KG1 (cell line): ENCODE results near the gene PRKG1.
"Not testable (repeated sequence)": the region's sequence is repeated elsewhere in the genome, so short reads cannot be mapped to it uniquely, and the experiment has no call there.

ENCODE experiments used
- DNase-seq: peaks from one replicate; lab custom pipeline; 2025; lab: John Stamatoyannopoulos, UW

PRKG1 gene

GRCh38 chr10:51510231-51510630, 435.9 kb downstream of the PRKG1 start:
- DNase-seq: no peak

DNA sequence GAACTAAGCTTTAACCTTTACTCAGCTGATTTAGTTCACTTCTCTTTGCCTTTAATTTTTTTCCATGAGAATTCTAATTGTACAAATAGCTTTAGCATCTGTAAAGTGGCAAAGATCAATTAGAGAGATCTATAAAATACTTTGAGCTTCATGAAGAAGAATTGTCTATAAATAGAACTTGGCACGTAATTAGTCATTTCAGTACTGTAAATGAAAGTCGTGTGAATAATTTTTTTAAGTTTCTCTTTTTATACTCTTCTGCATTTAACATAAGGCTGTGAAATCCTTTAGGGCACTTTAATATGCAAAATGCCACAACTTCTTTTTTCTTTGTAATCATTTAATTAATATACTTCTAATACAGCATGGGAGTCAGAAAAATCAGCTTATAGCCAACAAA, 447.3 kb downstream of the PRKG1 start:
- DNase-seq: no peak

GRCh38 chr10:51522858-51523257, 448.6 kb downstream of the PRKG1 start:
- DNase-seq: no peak

DNA sequence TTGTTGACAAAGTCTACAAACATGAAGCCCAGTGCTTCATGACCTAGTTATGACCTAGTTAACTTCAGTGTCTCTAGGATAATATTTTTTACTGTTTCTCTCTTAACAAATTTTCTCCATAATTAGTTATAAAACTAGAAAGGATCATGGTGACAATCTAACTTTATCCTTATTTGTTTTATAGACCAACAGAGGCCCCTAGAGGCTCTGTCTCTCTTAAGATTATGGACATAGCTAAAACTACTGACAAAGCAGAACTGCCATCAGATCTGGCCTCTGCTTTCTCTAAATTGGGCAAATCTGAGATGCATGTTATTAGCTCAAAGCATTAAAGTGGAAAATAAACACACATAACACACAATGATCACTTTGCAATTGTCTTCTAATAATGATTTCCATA, 449.2 kb downstream of the PRKG1 start:
- no peak for DNase-seq

GRCh38 chr10:51524041-51524440, 449.8 kb downstream of the PRKG1 start:
- no peak for DNase-seq

DNA sequence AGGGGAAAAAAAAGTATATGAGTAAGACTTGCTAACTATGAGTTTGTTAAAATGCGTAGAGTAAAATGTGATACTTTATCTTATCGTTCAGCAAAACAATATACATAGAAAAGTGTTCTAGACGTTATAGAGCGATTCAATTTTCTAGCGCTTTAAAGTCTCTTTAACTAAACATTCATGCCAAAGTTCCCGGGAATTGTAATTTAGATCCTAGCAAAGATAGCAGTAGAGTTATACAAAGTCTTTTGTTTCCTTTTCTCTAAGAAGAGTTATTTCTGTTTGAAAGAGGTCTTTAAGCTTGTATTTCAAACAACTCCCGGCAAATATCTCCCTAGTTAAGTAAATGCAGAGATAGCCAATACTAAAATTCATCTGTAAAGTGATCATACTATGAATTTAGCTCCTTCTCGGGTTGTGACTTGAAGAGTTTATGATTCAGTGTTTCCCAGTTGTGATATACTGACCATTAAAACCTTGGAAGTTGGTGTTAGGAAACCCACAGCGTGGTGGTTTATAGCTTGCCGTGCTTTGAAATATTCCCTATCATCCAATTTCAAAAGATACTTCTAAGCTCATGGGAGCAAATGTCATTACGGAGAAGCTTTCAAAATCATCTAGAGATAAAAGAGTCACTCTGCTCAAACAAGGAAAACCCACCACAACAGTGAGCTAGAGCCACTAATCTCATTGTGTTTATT, 453.4 kb downstream of the PRKG1 start:
- DNase-seq: no peak

GRCh38 chr10:51528527-51528926, 454.2 kb downstream of the PRKG1 start:
- no peak for DNase-seq

DNA sequence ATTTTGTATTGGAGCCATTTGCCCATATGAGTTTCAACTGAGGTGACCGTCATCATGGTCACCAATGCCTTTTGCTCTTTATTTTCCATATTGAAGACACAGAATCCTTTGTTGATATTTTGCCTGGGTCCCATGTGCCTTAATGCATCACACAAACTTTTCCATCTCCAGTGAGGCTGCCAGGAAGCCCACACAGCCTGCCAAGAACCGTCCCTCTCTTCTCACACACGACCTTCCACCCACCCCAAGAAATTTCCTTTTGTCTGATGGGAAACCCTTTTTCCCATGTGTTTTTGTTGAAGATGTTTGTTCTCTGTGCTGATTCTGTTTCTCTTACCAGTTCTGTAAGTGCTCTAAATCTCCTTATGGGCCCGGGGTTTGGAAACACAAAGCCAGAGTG, 456.3 kb downstream of the PRKG1 start:
- DNase-seq: no peak

DNA sequence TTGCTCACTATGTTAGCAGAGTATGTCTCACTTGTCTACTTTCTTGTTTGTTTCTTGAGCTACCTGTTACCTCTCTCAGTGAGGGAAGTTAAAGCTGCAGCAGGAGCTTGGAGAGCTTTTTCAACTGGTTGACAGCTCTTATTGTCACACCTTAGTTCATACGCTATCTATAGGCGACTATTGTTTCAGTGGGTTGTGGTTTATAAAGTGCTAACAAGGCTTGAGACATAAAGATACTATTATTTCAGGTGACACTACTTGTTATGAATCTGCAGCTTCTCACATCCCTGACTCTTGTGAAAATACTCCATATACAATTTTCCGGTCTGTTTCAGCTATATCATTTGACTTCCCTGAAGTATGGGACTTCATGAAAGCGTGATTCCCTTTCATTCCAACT, 457.8 kb downstream of the PRKG1 start:
- no peak for DNase-seq

DNA sequence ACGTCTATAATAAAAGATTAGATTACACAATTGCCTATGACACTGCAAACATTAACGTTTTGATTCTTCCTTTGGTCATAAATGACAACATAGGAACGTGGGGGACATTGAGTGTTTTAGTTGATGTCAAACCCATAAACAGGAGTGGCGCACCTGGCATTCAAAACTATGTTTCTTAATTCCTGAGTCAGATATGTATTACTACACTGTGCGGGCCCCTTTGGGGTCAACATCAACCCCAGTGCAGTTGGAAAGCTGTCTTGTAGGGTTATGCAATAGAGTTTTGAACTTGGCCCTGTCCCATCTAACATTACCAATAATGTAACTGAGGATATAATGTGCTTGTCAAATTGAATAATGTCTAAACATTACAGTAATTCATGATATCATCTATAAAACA, 468.6 kb downstream of the PRKG1 start:
- no peak for DNase-seq

DNA sequence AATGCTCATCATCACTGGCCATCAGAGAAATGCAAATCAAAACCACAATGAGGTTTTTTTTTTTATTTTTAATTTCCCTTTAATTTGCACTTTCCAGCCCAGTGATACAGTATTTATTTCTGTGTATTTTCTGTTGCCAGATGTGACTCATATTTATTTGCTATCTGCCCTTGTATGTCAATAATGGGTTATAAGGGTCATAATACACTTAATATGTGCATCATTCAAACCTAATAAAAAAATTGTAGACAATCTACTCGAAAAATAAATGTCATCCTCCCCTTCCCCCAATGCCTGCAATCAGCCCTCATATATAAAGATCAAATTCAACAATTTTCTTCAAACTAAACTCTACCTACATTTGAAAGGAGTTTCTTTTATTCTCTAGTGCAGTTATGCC, 470.6 kb downstream of the PRKG1 start:
- no peak for DNase-seq

GRCh38 chr10:51547941-51548340, 473.7 kb downstream of the PRKG1 start:
- no peak for DNase-seq

- no peak for DNase-seq
Measured at GRCh38 chr10:51552879-51553278, 478.6 kb downstream of the PRKG1 start.

GRCh38 chr10:51564896-51565510, 490.7 kb downstream of the PRKG1 start:
- DNase-seq: no peak

DNA sequence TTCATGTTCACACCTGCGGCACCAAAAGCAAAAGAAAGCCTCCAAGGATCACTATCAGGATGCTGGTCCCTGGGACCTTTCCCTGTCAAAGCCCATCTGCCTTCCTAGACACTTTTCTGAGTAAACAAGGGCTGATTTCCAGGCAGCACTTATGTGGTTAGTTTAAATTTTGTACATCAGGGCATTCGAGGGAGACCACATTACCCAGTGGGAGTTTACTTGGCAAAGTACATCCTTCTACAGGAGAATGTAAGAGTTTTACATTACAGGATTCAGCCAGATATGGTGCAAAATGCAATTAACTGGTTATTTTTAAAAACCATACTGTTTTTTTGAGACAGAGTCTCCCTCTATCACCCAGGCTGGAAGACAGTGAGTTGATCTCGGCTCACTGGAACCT, 493.0 kb downstream of the PRKG1 start:
- no peak for DNase-seq

DNA sequence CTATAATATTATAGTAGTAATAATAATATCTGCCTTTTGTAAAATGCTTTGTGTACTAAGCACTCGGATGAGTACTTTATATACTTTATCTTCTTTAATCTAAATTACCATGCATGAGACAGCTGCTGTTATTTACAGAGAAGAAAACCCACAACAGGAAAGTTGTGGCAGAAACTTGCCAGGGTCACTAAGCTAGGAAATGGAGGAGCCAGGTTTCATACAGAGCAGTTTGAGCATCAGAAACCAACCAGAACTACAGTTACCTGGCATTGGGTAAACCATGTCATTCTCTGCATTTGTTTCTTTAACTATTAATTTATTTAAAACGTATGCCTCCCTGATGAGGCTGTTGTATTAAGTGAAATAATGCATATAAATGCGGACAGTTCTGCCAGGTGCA, 495.2 kb downstream of the PRKG1 start:
- no peak for DNase-seq

DNA sequence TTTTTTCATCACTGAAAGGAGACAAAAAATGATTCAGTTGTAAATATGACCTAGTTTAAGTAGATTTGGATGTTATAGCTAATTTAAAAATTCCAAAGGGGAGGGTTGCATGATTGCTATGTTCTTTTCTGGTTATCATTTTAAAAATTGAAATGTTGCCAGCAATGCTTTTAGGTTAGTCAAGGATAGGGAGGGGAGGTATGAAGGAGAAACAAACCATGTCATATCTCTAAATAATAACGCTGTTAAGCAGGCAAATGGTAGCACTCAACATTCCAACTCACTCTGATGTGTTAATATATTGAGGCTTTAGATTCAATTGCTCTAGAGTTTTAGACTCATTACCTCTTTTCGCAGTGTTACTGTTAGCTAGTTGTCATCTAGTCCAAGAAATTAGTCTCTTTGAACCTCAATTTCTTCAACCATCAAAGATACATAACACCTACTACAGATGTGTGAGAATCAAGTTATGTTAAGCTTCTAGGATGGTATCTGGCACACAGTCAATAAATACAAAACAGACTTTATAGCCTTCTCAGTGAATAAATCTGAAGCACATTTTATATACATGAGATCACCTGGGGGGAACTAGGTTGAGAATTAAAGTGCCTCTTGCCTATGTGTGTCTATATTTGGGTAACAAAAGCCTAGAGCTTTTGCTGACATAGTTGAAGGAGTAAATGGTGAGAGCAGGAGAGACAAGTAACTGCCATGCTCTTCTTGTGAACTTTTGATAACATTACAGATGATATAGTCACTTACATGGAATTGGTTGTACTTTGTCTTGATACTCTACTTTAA, 500.2 kb downstream of the PRKG1 start:
- no peak for DNase-seq

- DNase-seq: not testable (repeated sequence)
Measured at GRCh38 chr10:51581196-51581595, 506.9 kb downstream of the PRKG1 start.

DNA sequence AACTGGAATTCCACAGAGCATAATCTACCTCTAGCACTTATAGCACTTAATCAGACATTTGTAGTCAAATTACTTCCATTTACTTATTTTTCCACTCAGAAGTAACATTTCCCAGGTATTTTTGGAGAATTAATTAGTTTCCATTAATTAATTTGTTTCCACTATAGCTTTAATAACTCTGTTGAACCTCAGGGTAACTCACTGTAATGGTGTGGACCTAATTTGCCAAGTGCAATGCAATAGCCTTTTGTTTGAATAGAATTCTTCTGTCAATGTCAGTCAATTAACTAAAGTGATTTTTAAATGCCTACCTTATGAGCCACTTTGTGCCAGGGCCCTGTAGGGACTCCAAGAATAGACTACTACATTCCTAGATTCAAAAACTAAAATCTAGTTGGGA, 509.7 kb downstream of the PRKG1 start:
- no peak for DNase-seq

- no peak for DNase-seq
Measured at GRCh38 chr10:51585742-51586141, 511.5 kb downstream of the PRKG1 start.

DNA sequence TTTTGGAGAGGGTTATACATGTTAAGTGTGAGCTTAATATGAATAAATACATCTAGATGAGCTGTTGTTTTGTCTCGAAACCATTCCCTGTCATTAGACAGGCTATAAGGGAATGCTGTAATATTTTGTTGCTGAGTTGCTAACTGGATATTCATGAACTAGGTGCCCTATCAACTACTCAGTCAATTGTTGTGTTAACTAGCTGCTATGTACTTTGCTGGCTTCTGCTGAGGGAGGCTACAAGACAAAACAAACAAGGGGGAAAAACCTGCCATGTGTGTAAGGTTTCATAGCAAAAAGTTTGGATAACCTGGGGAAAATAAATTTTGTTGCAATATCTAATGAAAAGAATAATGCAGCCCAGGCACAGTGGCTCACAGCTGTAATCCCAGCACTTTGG, 514.7 kb downstream of the PRKG1 start:
- DNase-seq: no peak

- no peak for DNase-seq
Measured at GRCh38 chr10:51590818-51591217, 516.5 kb downstream of the PRKG1 start.

GRCh38 chr10:51596695-51597094, 522.4 kb downstream of the PRKG1 start:
- DNase-seq: no peak
